ENCODE measurements around the gene DCK.

DNA sequence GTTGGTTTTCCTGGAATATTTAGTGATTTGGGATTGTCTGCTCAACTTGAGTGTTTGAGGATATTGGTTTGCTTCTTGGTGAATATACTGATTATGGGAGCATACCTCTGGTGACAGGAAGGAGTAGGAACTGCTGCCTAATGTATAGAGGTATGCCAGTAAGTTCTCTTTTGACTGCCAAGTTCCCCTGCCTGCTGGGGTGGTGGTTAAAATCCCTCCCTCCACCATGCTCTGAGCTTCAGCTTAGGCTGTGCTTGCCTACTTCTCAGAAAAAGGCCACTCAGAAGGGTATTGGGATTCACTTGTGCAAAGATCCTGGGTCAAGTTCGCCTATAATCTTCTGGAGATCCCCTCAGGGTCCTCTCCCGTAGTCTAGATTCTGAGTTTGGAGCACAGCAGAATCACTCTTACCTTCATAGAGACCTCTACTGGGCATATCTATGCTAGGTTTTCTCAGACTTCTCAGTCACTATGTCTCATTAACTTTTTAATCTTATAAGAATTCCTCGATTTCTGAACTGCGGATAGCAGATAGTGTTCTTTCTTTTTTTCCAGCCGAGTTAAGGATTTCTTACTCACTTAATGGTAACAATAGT is 44.7 kb upstream of the DCK start:
- TF ChIP-seq, protein P1, sequence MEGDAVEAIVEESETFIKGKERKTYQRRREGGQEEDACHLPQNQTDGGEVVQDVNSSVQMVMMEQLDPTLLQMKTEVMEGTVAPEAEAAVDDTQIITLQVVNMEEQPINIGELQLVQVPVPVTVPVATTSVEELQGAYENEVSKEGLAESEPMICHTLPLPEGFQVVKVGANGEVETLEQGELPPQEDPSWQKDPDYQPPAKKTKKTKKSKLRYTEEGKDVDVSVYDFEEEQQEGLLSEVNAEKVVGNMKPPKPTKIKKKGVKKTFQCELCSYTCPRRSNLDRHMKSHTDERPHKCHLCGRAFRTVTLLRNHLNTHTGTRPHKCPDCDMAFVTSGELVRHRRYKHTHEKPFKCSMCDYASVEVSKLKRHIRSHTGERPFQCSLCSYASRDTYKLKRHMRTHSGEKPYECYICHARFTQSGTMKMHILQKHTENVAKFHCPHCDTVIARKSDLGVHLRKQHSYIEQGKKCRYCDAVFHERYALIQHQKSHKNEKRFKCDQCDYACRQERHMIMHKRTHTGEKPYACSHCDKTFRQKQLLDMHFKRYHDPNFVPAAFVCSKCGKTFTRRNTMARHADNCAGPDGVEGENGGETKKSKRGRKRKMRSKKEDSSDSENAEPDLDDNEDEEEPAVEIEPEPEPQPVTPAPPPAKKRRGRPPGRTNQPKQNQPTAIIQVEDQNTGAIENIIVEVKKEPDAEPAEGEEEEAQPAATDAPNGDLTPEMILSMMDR (conservative IDR thresholded peaks at IDR 0.05; ENCODE audit: low read depth in 2 of 2): 0 out of 4 replicates have a peak, but pooled peaks of 1 of the 2 experiments have one; percentile 13
- TF ChIP-seq EZH2 (IDR thresholded peaks at IDR 0.05; ENCODE audit: low read depth, unreplicated experiment) (no peak), JUNB (IDR thresholded peaks at IDR 0.05; ENCODE audit: unreplicated experiment) (no peak)
